ENCODE measurements around the gene CADM3. TPM values are rescaled to one million over a fixed set of nuclear protein-coding genes. Genes with fewer than 3 reads are reported as not detected.
A peak's percentile ranks its signal among the peaks of the same experiment; 100 is the strongest.

CADM3 gene
- total and polyA plus RNA-seq, 12 donors = 0.83 to 7.8 (median 2.8) TPM; not detected in 1

DNA sequence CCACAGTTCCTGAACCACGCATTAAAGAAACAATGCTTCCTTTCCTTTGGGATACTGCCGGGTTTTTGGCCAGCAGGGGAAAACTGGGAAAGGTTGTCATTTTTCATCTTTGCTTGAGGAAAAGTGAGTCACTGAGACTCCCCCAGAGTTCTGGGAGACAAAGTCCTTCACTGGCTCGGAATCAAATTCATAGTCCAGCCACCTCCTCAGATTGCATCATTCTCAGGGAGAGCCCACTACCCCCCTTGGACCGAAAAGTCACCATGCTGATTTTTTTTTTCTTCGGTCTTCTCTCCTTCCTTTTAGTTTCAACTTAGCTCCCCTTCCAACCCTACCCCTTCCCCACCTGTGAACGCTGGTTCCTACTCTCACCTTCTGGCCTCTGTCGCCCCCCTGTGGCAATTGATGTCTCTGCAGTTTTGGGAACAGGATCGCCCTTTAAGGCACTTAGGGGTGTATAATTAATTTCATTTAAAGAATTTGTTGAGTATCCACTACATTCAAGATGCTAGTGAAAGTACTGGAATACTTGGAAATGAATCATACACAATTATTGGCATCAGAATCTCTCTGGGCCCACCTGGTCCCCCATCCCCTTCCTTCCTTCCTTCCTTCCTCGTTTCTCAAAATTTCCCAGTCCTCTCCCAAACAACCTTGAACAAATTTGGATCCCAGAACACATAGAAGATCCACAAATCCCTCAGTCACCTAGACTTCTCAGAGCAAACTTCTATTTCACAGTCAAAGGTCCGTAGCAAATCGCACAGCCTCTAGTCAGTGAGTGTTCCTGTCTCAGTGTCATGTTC, 40.1 kb downstream of the CADM3 start:
- H3K9me3 ChIP-seq (replicated peaks in 1 of 3) = no peaks in the 10 kb centered on the region
- 27 to 37% (median 33%) methylated on average over 11 of the region's 11 CpGs for WGBS, 4 donors
- peak in 6 of 7 donors; percentile 28 to 57 (median 38) for DNase-seq
- intact Hi-C loops (cut with DNase I) = no loop called here
- TF ChIP-seq, protein P1, sequence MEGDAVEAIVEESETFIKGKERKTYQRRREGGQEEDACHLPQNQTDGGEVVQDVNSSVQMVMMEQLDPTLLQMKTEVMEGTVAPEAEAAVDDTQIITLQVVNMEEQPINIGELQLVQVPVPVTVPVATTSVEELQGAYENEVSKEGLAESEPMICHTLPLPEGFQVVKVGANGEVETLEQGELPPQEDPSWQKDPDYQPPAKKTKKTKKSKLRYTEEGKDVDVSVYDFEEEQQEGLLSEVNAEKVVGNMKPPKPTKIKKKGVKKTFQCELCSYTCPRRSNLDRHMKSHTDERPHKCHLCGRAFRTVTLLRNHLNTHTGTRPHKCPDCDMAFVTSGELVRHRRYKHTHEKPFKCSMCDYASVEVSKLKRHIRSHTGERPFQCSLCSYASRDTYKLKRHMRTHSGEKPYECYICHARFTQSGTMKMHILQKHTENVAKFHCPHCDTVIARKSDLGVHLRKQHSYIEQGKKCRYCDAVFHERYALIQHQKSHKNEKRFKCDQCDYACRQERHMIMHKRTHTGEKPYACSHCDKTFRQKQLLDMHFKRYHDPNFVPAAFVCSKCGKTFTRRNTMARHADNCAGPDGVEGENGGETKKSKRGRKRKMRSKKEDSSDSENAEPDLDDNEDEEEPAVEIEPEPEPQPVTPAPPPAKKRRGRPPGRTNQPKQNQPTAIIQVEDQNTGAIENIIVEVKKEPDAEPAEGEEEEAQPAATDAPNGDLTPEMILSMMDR (IDR thresholded peaks at IDR 0.05) = peak; percentile 55 to 84 (median 74)
- no peak for TF ChIP-seq POLR2A (IDR thresholded peaks at IDR 0.05)
- H3K4me3 ChIP-seq = no peak overlapping the region
- H3K27ac ChIP-seq = no peak overlapping the region
- H3K4me1 ChIP-seq (replicated peaks in 1 of 2) = no peaks in the 10 kb centered on the region
- H3K36me3 ChIP-seq (replicated peaks in 1 of 2) = no peaks in the 10 kb centered on the region
- H3K27me3 ChIP-seq = peaks cover 25% of the 10 kb centered on the region

- WGBS, 4 donors = 59 to 69% (median 67%) methylated on average over 4 of the region's 4 CpGs
- Histone ChIP-seq H3K36me3 (replicated peaks in 1 of 2) (no peaks in the 10 kb centered on the region), H3K4me3 (no peak overlapping the region), H3K4me1 (replicated peaks in 1 of 2) (no peaks in the 10 kb centered on the region), H3K9me3 (replicated peaks in 1 of 3) (no peaks in the 10 kb centered on the region), H3K27ac (no peak overlapping the region), H3K27me3 (peaks cover 25% of the 10 kb centered on the region)
- intact Hi-C loops (cut with DNase I) = no loop called here
- no peak for TF ChIP-seq POLR2A (IDR thresholded peaks at IDR 0.05)
- TF ChIP-seq, protein P1 (IDR thresholded peaks at IDR 0.05) = no peak
- no peak for DNase-seq
Measured at GRCh38 chr1:159212596-159212995, 41.2 kb downstream of the CADM3 start.

GRCh38 chr1:159214149-159214760, 42.8 kb downstream of the CADM3 start:
- 5 to 8% (median 6%) methylated on average over 5 of the region's 5 CpGs for WGBS, 4 donors
- H3K27ac ChIP-seq = no peak overlapping the region
- DNase-seq = peak; percentile 39 to 67 (median 55)

More at GRCh38 chr1:159214149-159214760, 42.8 kb downstream of the CADM3 start:
- Histone ChIP-seq H3K4me1 (replicated peaks in 1 of 2) (no peaks in the 10 kb centered on the region), H3K27me3 (peaks cover 20% of the 10 kb centered on the region), H3K36me3 (replicated peaks in 1 of 2) (no peaks in the 10 kb centered on the region), H3K9me3 (replicated peaks in 1 of 3) (no peaks in the 10 kb centered on the region), H3K4me3 (no peak overlapping the region)
- no peak for TF ChIP-seq POLR2A (IDR thresholded peaks at IDR 0.05)
- TF ChIP-seq, protein P1 (IDR thresholded peaks at IDR 0.05) = peak; percentile 64 to 88 (median 78)
- intact Hi-C loops (cut with DNase I) = no loop called here

All from adrenal gland (tissue), 12 donors.